RPMI7951 (cell line): ENCODE data around the gene EHBP1L1. TPM values are rescaled to one million over a fixed set of nuclear protein-coding genes. Genes with fewer than 3 reads are reported as not detected.
A peak's percentile ranks its signal among the peaks of the same experiment; 100 is the strongest.
"Not testable (repeated sequence)": the region's sequence is repeated elsewhere in the genome, so short reads cannot be mapped to it uniquely, and the experiment has no call there.

ENCODE experiments used
- DNase-seq: peaks from one replicate; pipeline ENCODE4 v3.0.0-alpha.2; 2012; ENCODE audit warnings: low read depth
- total RNA-seq: library from RNA; depleted of rRNA; stranded (reverse); fragments of >200 nt; shearing (Covaris generic); gene quantifications from 2 replicates; pipeline ENCODE4 v1.2.3, GENCODE V29; 2014; rRNA removed

EHBP1L1 gene
- total RNA-seq, 1 experiment from 2014 or later, result 22.8 TPM

GRCh38 chr11:65634905-65635731 is 59.3 kb downstream of the EHBP1L1 start:
- no peak for DNase-seq

- DNase-seq, result no peak
These were observed 60.5 kb downstream of the EHBP1L1 start for GRCh38 chr11:65636108-65637031.

GRCh38 chr11:65637032-65637557 is 61.2 kb downstream of the EHBP1L1 start:
- DNase-seq, result no peak

GRCh38 chr11:65637794-65638419 is 62.1 kb downstream of the EHBP1L1 start, which contains the start of gene SIPA1:
Gene SIPA1, plus strand, starts transcription at chr11:65638101. Its CDS starts 2,821 bp downstream, at chr11:65640922.
- peak; percentile 91 for DNase-seq

DNA sequence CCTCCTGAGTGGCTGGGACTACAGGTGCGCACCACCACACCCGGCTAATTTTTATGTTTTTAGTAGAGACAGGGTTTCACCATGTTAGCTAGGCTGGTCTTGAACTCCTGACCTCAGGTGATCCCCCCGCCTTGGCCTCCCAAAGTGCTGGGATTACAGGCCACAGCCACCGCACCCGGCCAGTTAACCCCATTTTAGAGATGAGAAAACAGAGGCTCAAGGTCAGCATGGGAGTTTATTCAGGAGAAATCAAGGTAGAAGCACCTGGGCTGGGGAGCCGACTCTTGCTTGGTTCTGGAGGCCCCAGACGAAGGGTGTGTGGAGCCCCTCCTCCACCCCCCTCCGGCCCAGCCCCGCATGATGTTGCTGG is 63.4 kb downstream of the EHBP1L1 start:
- not testable (repeated sequence) for DNase-seq

- DNase-seq, result no peak
These were observed 64.0 kb downstream of the EHBP1L1 start for GRCh38 chr11:65639623-65640482.

DNA sequence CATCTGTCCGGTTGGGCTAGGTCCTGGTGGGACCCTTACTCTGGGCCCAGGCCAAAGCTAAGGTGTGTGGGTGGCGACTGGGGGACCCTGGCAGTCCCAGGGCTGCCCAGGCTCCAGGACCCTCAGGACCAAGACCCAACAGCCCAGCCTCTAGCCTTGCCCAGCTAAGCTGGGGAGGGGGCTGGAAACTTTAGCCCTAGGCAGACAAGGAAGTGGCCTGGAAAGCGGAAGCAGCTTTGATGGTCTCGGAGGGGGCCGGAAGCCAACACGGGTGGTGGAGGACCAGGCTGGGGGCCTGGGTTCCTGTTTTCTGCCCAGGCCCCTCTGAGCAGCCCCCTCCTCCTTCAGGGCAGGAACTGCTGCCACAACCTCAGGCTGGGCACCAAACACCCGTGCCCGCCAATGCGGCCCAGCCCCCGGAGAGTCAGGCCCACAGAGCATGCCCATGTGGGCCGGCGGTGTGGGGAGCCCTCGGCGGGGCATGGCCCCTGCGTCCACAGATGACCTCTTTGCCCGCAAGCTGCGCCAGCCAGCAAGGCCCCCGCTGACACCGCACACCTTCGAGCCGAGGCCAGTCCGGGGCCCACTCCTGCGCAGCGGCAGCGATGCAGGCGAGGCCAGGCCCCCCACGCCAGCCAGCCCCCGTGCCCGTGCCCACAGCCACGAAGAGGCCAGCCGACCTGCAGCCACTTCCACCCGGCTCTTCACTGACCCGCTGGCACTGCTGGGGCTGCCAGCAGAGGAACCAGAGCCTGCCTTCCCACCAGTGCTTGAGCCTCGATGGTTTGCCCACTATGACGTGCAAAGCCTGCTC is 64.8 kb downstream of the EHBP1L1 start:
- DNase-seq, result no peak

DNA sequence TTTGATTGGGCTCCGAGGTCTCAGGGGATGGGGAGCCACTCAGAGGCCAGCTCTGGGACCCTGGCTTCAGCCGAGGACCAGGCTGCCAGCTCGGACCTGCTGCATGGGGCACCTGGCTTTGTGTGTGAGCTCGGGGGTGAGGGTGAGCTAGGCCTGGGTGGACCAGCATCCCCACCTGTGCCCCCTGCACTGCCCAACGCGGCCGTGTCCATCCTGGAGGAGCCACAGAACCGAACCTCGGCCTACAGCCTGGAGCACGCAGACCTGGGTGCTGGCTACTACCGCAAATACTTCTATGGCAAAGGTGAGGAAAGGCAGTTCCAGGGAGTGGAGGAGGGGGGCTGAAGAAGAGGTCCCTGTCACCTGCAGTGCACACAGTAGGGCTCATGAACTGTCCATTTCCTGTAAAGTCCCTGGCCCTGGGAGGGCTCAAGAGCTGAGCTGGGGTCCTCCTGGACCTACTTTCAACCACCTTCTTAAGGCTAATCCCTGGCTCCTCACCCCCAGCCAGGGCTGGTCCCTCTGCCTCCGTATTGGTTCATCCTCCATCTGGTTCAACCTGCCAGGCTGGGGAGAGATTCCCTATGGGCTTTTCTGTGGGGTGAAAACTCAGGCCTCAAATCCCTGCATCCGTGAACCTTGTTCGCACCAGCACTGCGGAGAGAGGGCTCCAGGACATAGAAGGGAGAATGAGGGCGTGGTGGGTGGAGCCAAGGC is 65.6 kb downstream of the EHBP1L1 start:
- DNase-seq, result no peak

Other genes starting within 250 kb of the EHBP1L1 start
- 41.5 and 58.9 TPM in 2 replicates for gene DPF2, start 242.2 kb upstream of the EHBP1L1 start, total RNA-seq
- gene TIGD3, start 221.3 kb upstream of the EHBP1L1 start, total RNA-seq, result 0.20 and 0.24 TPM in 2 replicates
- gene SLC25A45, start 193.4 kb upstream of the EHBP1L1 start, total RNA-seq, result 0.48 and 0.68 TPM in 2 replicates
- 21.9 and 43.8 TPM in 2 replicates for gene FRMD8, start 189.4 kb upstream of the EHBP1L1 start, total RNA-seq
- gene NEAT1, start 153.3 kb upstream of the EHBP1L1 start, total RNA-seq, result 3.5 and 4.7 TPM in 2 replicates
- 481 and 510 TPM in 2 replicates for gene MALAT1, start 77.0 kb upstream of the EHBP1L1 start, total RNA-seq
- gene SCYL1, start 51.0 kb upstream of the EHBP1L1 start, total RNA-seq, result 64.1 and 65.7 TPM in 2 replicates
- gene LTBP3, start 17.7 kb upstream of the EHBP1L1 start, total RNA-seq, result 20.9 and 38.4 TPM in 2 replicates
- gene ZNRD2, start 5.6 kb upstream of the EHBP1L1 start, total RNA-seq, result 87.7 and 98.0 TPM in 2 replicates
- gene FAM89B, start 3.5 kb upstream of the EHBP1L1 start, total RNA-seq, result 36.9 and 43.1 TPM in 2 replicates
- not detected in 2 replicates for gene KCNK7, start 19.7 kb downstream of the EHBP1L1 start, total RNA-seq
- 11.8 and 24.2 TPM in 2 replicates for gene MAP3K11, start 38.2 kb downstream of the EHBP1L1 start, total RNA-seq
- gene PCNX3, start 39.7 kb downstream of the EHBP1L1 start, total RNA-seq, result 9.1 and 11.9 TPM in 2 replicates
- gene SIPA1, start 62.0 kb downstream of the EHBP1L1 start, total RNA-seq, result 16.7 and 21.2 TPM in 2 replicates
- gene RELA, start 86.9 kb downstream of the EHBP1L1 start, total RNA-seq, result 33.3 and 34.2 TPM in 2 replicates
- 36.8 and 47.9 TPM in 2 replicates for gene KAT5, start 136.2 kb downstream of the EHBP1L1 start, total RNA-seq
- gene RNASEH2C, start 144.7 kb downstream of the EHBP1L1 start, total RNA-seq, result 38.3 and 54.8 TPM in 2 replicates
- 4.2 and 6.7 TPM in 2 replicates for gene AP5B1, start 204.9 kb downstream of the EHBP1L1 start, total RNA-seq
- not detected in 2 replicates for gene OVOL1, start 211.0 kb downstream of the EHBP1L1 start, total RNA-seq